Activated CD8-positive, alpha-beta T cell treated with anti-CD3 and anti-CD28 coated beads, Interleukin-2, amount 10 ng/mL, durations not matched to agents 7 days and 5 days (primary cell): ENCODE results near the gene PRPF31. TPM values are rescaled to one million over a fixed set of nuclear protein-coding genes. Genes with fewer than 3 reads are reported as not detected.

Source experiments
- ATAC-seq: fragments of 150-1000 bp; cut with Tn5 transposase; one replicate; pipeline ENCODE4 v1.10.0; 2021; ENCODE audit warnings: moderate library complexity
- CTCF ChIA-PET: fragments of 350-600 bp; sonication (Branson Sonifier 250); formaldehyde crosslinking; loops from one replicate; lab custom pipeline; 2021; ENCODE audit warnings: antibody characterized with exemption; lab: Charles Lee
- POLR2A ChIA-PET: fragments of 350-600 bp; sonication (Branson Sonifier 250); formaldehyde crosslinking; loops from one replicate; lab custom pipeline; 2021; ENCODE audit warnings: antibody characterized with exemption; lab: Charles Lee
- DNase-seq: peaks from one replicate; pipeline ENCODE4 v3.0.0-alpha.2; 2020
- H3K27ac Mint-ChIP-seq: one replicate; pipeline ENCODE4 v1.8.0; 2021; ENCODE audit warnings: mild to moderate bottlenecking, mixed read lengths
- H3K27me3 Mint-ChIP-seq: one replicate; pipeline ENCODE4 v1.8.0; 2021; ENCODE audit warnings: low read depth, mixed read lengths
- H3K36me3 Mint-ChIP-seq: one replicate; pipeline ENCODE4 v1.8.0; 2021; ENCODE audit warnings: low read depth, mixed read lengths
- H3K4me1 Mint-ChIP-seq: one replicate; pipeline ENCODE4 v1.8.0; 2021; ENCODE audit warnings: low read depth, mixed read lengths
- H3K4me3 Mint-ChIP-seq: one replicate; pipeline ENCODE4 v1.8.0; 2021; ENCODE audit warnings: mild to moderate bottlenecking, mixed read lengths
- H3K9me3 Mint-ChIP-seq: one replicate; pipeline ENCODE4 v1.8.0; 2022; ENCODE audit warnings: mixed read lengths; ENCODE audit not compliant: insufficient read depth
- total RNA-seq, 2 experiments: library from RNA; stranded (reverse); gene quantifications; one replicate each; pipeline ENCODE4 v1.2.3, GENCODE V29; 2021

PRPF31 gene
- total RNA-seq, 2 experiments from 2014 or later: 77.5 to 82.8 TPM

DNA sequence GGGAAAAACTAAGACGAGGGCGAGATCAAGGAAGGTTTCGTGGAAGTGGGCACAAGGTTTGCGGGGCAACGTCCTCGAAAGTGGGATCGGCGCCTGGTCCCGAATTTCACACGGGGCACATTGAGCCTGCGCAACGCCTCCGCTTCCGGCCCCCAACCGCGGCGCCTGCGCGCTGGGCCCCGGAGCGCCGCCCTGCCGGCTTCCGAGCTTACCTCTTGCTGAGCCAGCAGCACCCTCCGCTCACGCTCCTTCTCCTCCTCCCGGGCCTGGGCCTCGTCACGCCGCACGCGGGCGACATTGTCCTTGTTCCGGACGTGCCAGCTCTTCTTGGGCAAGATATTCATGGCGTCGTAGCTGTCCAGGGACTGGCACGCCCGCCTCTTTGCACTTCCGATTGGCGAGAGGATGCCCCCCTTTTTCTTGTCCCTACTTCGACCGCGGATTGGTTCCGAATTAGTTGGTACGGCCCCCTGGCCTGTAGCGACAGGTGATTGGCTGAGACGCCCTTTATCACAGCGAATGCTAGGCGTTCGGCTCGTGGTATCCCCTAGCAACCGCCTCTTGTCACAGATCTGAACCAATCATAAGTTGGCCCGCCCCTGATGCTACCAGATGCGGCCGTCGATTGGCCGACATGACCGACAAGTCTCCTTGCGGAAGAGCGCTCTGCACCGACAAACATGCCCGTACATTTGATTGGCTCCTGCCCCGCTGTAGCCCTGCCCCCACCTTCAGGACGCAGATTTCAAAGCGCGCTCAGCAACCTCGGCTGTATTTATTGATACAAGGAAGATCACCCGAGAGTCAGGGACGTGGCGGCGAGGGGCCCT is 44.0 kb downstream of the PRPF31 start, which contains the start of gene LENG1:
Gene LENG1, minus strand, starts transcription at position 370 of the 830 bp plus-strand sequence. Its CDS starts 26 bp downstream, at position 344.
- H3K27me3 Mint-ChIP-seq: peaks cover 2% of the 10 kb centered on the region
- H3K4me3 Mint-ChIP-seq: peak within 1 kb of the TSS; percentile 98
- POLR2A ChIA-PET: interaction anchor here (0.6 to 3.1 kb wide), 15 partner anchors 9 to 800 kb away, joined by 3 to 18 read pairs (median 6); partner anchors contain the start of genes CNOT3, MBOAT7, PRPF31 and RPS9
- H3K9me3 Mint-ChIP-seq: no peaks in the 10 kb centered on the region
- ATAC-seq: peak; percentile 91
- peak within 1 kb of the TSS; percentile 100 for H3K27ac Mint-ChIP-seq
- peaks cover 36% of the 10 kb centered on the region for H3K36me3 Mint-ChIP-seq
- peak; percentile 100 for DNase-seq
- CTCF ChIA-PET: interaction anchor here (0.9 to 2.5 kb wide), 10 partner anchors 9 to 106 kb away, joined by 3 to 7 read pairs (median 4); partner anchors contain the start of genes CNOT3 and MBOAT7
- H3K4me1 Mint-ChIP-seq: peaks cover 67% of the 10 kb centered on the region

- H3K27ac Mint-ChIP-seq: peak overlapping the region; percentile 100
- peaks cover 29% of the 10 kb centered on the region for H3K36me3 Mint-ChIP-seq
- ATAC-seq (peak; percentile 0), DNase-seq (no peak)
- peak overlapping the region; percentile 98 for H3K4me3 Mint-ChIP-seq
- no peaks in the 10 kb centered on the region for H3K9me3 Mint-ChIP-seq
- H3K27me3 Mint-ChIP-seq: peaks cover 2% of the 10 kb centered on the region
- peaks cover 63% of the 10 kb centered on the region for H3K4me1 Mint-ChIP-seq
- CTCF ChIA-PET: interaction anchor here (0.9 to 1.9 kb wide), 5 partner anchors 19 to 106 kb away, joined by 3 to 7 read pairs (median 4); partner anchors contain the start of genes CNOT3 and MBOAT7
- POLR2A ChIA-PET: interaction anchor here (1.0 to 3.1 kb wide), 10 partner anchors 8 to 45 kb away, joined by 4 to 18 read pairs (median 10); partner anchors contain the start of genes CNOT3, MBOAT7, PRPF31 and RPS9
Observed at GRCh38 chr19:54160182-54160811, 44.7 kb downstream of the PRPF31 start.

DNA sequence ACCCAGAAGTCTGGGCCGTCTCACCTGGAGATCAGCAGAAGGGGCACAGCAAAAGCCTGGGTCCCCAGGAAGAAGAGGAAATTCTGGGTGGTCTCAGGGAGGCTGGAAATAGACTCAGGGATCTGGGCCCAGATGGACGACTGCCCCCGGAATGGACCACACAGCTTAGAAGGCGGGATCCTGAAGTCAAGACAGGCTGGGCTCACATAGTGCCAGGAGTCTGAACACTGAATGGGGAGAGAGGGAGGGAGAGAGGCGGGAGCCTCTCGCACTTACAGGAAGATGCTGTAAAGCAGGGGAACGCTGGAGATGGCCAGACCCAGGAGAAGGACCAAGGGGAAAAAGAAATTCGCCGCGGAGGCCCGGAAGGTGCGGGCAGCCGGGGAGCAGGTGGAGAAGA is 45.3 kb downstream of the PRPF31 start:
- no peaks in the 10 kb centered on the region for H3K9me3 Mint-ChIP-seq
- ATAC-seq (no peak), DNase-seq (no peak)
- peak overlapping the region; percentile 98 for H3K4me3 Mint-ChIP-seq
- peaks cover 61% of the 10 kb centered on the region for H3K4me1 Mint-ChIP-seq
- ChIA-PET POLR2A (interaction anchor here (1.0 to 3.1 kb wide), 5 partner anchors 12 to 29 kb away, joined by 4 to 18 read pairs (median 12); partner anchors contain the start of genes CNOT3 and MBOAT7), CTCF (interaction anchor here (1.2 to 1.3 kb wide), 2 partner anchors 24 to 28 kb away, joined by 4 read pairs; partner anchors contain the start of genes CNOT3 and MBOAT7)
- peaks cover 2% of the 10 kb centered on the region for H3K27me3 Mint-ChIP-seq
- H3K27ac Mint-ChIP-seq: peak overlapping the region; percentile 100
- peaks cover 27% of the 10 kb centered on the region for H3K36me3 Mint-ChIP-seq

- H3K4me1 Mint-ChIP-seq: peaks cover 53% of the 10 kb centered on the region
- H3K27ac Mint-ChIP-seq: peak overlapping the region; percentile 31
Observed at GRCh38 chr19:54162241-54162805, 46.8 kb downstream of the PRPF31 start.

GRCh38 chr19:54162884-54163283 is 47.3 kb downstream of the PRPF31 start:
- no peak for DNase-seq
- H3K4me3 Mint-ChIP-seq: peak overlapping the region; percentile 70
- CTCF ChIA-PET: no interaction called here
- H3K27me3 Mint-ChIP-seq: peaks cover 2% of the 10 kb centered on the region
- peaks cover 51% of the 10 kb centered on the region for H3K4me1 Mint-ChIP-seq
- POLR2A ChIA-PET: interaction anchor here (0.7 to 1.3 kb wide), 4 partner anchors 26 to 38 kb away, joined by 3 to 5 read pairs (median 4); partner anchors contain the start of genes MBOAT7 and RPS9
- H3K27ac Mint-ChIP-seq: peak overlapping the region; percentile 64
- no peaks in the 10 kb centered on the region for H3K9me3 Mint-ChIP-seq
- H3K36me3 Mint-ChIP-seq: peaks cover 10% of the 10 kb centered on the region
- no peak for ATAC-seq

More at GRCh38 chr19:54162241-54162805, 46.8 kb downstream of the PRPF31 start:
- peak overlapping the region; percentile 70 for H3K4me3 Mint-ChIP-seq
- peaks cover 15% of the 10 kb centered on the region for H3K36me3 Mint-ChIP-seq
- ATAC-seq: peak; percentile 3
- no peaks in the 10 kb centered on the region for H3K9me3 Mint-ChIP-seq
- ChIA-PET CTCF (no interaction called here), POLR2A (interaction anchor here (1.1 to 1.3 kb wide), 2 partner anchors 26 to 27 kb away, joined by 3 to 5 read pairs; partner anchors contain the start of gene MBOAT7)
- peaks cover 2% of the 10 kb centered on the region for H3K27me3 Mint-ChIP-seq
- peak; percentile 86 for DNase-seq

DNA sequence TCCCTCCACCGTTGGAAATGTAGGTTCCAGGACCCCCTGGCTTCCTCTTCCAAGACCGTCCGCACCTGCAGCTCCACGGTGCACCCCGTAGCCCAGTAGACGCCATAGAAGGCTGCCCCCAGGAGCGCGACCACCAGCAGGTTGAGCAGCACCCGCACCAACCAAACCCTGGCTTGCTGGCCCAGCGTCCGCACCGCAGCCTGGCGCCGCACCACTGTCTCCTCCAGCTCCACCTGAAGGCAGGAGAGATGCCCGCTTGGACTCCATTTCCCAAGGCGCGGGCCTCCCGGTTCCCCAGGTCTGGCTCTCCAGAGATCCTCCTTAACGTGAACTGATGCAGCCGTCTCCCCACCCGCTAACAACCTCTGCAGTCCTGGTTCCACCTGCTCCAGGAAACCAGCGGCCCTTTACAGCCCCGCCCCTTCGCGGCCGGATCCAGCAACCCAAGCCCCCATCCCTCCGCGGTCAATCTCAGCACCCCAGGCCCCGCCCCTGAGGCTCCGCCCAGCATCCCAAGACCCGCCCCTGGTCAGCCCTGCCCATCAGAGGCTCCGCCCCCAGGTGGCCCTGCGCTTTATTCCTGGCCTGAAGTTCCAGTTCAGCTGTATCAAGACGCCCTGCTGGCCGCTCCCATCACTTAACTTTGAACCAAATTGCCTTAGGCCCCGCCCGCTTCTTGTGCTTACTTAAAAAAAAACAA is 49.0 kb downstream of the PRPF31 start:
- Mint-ChIP-seq H3K27me3 (peaks cover 2% of the 10 kb centered on the region), H3K4me3 (peak overlapping the region; percentile 70), H3K4me1 (peaks cover 48% of the 10 kb centered on the region), H3K36me3 (peaks cover under 1% of the 10 kb centered on the region), H3K27ac (no peak overlapping the region), H3K9me3 (no peaks in the 10 kb centered on the region)
- ATAC-seq: no peak
- peak; percentile 77 for DNase-seq
- CTCF ChIA-PET: interaction anchor here (0.7 to 3.3 kb wide), 2 partner anchors 25 kb away, joined by 3 to 11 read pairs; partner anchors contain the start of gene MBOAT7
- POLR2A ChIA-PET: interaction anchor here (0.6 to 1.3 kb wide), 2 partner anchors 27 to 176 kb away, joined by 4 to 5 read pairs; no protein-coding TSS in a partner anchor

GRCh38 chr19:54165222-54165621 is 49.7 kb downstream of the PRPF31 start:
- no peaks in the 10 kb centered on the region for H3K36me3 Mint-ChIP-seq
- ATAC-seq: no peak
- peaks cover 2% of the 10 kb centered on the region for H3K27me3 Mint-ChIP-seq
- no peaks in the 10 kb centered on the region for H3K9me3 Mint-ChIP-seq
- H3K4me3 Mint-ChIP-seq: no peak overlapping the region
- ChIA-PET POLR2A (interaction anchor here (0.6 kb wide), 1 partner anchor 175 kb away, joined by 5 read pairs; no protein-coding TSS in a partner anchor), CTCF (interaction anchor here (3.3 kb wide), 1 partner anchor 24 kb away, joined by 11 read pairs; the partner anchor contains the start of gene MBOAT7)
- no peak overlapping the region for H3K27ac Mint-ChIP-seq
- no peak for DNase-seq
- H3K4me1 Mint-ChIP-seq: peaks cover 44% of the 10 kb centered on the region

- Mint-ChIP-seq H3K9me3 (no peaks in the 10 kb centered on the region), H3K4me3 (no peak overlapping the region), H3K27me3 (no peaks in the 10 kb centered on the region), H3K4me1 (peaks cover 21% of the 10 kb centered on the region), H3K27ac (no peak overlapping the region), H3K36me3 (no peaks in the 10 kb centered on the region)
- ChIA-PET POLR2A (interaction anchor here (0.6 to 1.1 kb wide), 3 partner anchors 9 to 281 kb away, joined by 3 to 6 read pairs (median 4); partner anchors contain the start of genes LENG1, LENG8 and MBOAT7), CTCF (interaction anchor here (1.0 to 3.0 kb wide), 7 partner anchors 10 to 220 kb away, joined by 3 to 22 read pairs (median 5); partner anchors contain the start of gene MBOAT7)
- ATAC-seq (peak; percentile 89), DNase-seq (peak; percentile 93)
Observed at GRCh38 chr19:54168174-54168917, 52.8 kb downstream of the PRPF31 start.

- DNase-seq (no peak), ATAC-seq (no peak)
- no peak overlapping the region for H3K4me3 Mint-ChIP-seq
- no peaks in the 10 kb centered on the region for H3K36me3 Mint-ChIP-seq
- H3K27me3 Mint-ChIP-seq: no peaks in the 10 kb centered on the region
- H3K4me1 Mint-ChIP-seq: peaks cover 17% of the 10 kb centered on the region
- POLR2A ChIA-PET: interaction anchor here (1.0 kb wide), 1 partner anchor 10 kb away, joined by 3 read pairs; the partner anchor contains the start of gene LENG1
- CTCF ChIA-PET: interaction anchor here (0.8 to 3.0 kb wide), 7 partner anchors 17 to 97 kb away, joined by 3 to 22 read pairs (median 4); partner anchors contain the start of gene MBOAT7
- no peak overlapping the region for H3K27ac Mint-ChIP-seq
- no peaks in the 10 kb centered on the region for H3K9me3 Mint-ChIP-seq
Observed at GRCh38 chr19:54169149-54169740, 53.7 kb downstream of the PRPF31 start.
